Suppressor macrophage (primary cell): ENCODE data around the gene TRIML2.
"Not testable (repeated sequence)": the region's sequence is repeated elsewhere in the genome, so short reads cannot be mapped to it uniquely, and the experiment has no call there.

Experiments used
- DNase-seq, 4 experiments: peaks; one replicate each; pipeline ENCODE4 v3.0.0-alpha.2; 2020 to 2022

TRIML2 gene

DNA sequence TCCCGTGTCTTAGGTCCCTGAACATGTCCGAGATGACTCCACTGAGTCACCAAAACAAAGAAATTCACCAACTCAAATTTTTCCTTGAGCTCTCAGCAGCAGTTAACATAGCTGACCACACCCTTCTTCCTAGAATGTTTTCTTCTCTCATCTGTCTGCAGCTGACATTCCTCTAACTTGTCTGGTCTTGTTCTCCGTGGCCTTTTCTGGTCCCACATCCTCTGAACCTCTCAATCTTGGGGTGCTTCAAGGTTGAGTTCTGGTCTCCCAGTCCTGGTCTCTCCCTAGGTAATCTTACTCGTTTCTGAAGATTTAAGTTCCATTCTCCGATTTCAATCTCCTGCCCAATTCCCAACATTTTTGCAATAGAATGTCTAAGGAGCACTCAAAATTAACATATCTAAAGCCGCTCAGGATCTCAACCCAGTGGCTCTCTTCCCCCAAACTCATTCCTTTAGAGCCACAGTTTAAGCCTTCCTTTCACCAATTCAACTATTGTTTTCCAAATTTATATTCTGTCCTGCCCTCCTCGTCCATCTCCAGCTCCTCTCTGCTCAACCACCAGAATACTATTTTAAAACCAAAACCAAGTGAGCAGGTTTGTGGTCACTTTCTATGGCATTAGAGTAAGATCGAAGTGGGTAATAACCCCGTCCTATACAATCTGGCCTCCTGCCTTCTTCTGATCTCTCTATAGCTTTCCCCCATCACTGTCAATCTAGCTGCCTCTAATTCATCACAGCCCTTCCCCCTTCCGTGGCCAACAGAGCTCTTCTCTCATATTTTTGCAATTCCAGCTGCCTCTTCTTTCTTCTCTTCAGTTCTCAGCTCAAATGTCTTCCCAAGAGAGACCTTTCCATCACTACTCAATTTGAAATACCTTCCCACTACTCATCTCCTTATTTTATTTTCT, 1.2 kb downstream of the TRIML2 start:
- DNase-seq: no peak

- DNase-seq: no peak
Measured at GRCh38 chr4:188106454-188106853, 2.9 kb downstream of the TRIML2 start.

GRCh38 chr4:188092824-188093223, 16.6 kb downstream of the TRIML2 start:
- DNase-seq: no peak

GRCh38 chr4:188086858-188087257, 22.5 kb downstream of the TRIML2 start:
- no peak for DNase-seq

DNA sequence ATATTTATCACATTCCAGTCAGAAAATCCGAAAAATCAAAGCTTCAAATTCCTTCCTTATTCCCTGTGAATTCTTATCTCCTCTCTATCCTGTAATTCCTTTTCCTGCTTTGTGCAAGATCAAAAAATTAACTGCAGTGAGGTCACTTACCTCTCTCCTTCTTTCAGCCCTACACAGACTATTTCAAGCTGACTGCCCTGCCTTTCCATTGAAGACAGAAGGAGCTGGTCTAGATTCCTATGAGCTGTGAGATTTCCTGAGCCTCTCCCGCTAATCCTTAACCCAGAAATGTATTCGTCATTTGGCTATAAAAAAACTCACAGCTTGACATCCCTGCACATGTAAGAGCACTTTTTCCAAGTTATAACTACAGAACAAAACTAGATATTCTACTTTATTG, 26.6 kb downstream of the TRIML2 start:
- no peak for DNase-seq

GRCh38 chr4:188078116-188078515, 31.3 kb downstream of the TRIML2 start:
- no peak for DNase-seq

DNA sequence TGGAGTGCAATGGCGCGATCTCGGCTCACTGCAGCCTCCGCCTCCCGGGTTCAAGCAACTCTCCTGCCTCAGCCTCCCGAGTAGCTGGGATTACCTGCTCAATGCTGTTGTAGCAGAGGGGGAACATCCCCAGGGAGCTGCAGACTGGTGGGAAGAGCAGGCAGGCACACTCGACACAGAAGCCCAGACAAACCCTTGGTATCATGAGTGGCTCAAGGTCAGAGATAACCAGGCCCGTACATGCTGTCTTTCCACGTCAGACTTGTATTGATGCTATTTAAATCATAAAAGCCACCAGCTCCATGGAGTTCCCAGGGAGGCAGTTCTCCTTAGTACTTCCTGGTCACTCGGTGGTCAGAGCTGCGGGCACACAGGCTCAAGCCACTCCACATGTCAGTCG, 33.2 kb downstream of the TRIML2 start:
- DNase-seq: no peak

- no peak for DNase-seq
Measured at GRCh38 chr4:188061083-188061482, 48.3 kb downstream of the TRIML2 start.

GRCh38 chr4:188053302-188053701, 56.1 kb downstream of the TRIML2 start:
- no peak for DNase-seq

DNA sequence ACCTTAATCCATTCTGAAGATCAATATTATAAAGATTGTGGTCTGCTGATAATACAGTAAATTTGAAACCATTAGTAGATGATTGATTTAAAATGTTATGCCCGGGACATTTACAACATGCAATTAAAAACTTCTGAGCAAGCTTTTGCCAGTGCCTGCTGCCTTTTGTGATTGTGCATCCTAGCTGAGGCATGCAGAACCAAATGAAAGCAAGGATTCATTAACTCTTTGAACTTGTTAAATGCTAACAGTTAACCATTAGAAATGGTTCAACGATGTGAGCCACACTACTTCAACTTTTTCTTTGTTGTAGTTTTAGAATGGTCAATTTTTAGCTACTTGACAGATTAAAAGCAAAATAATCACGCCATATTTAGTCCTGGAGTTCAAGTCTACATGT, 62.7 kb downstream of the TRIML2 start:
- no peak for DNase-seq

GRCh38 chr4:188045461-188045860, 63.9 kb downstream of the TRIML2 start:
- not testable (repeated sequence) for DNase-seq

DNA sequence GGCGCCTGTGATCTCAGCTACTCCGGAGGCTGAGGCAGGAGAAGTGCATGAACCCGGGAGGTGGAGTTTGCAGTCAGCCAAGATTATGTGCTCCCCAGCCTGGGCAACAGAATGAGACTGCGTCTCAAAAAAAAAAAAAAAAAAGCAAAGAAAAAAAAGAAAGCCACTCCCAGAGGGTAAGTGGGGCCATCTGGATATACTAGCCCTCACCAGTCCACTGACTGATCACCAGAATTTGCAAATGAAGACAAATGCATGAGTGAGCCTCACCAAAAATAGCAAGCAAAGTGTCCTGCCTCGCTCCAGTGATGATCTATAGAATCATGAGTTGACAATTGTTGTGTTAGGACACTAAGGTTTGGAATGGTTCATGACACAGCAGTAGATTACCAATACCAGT, 66.2 kb downstream of the TRIML2 start:
- DNase-seq: no peak

DNA sequence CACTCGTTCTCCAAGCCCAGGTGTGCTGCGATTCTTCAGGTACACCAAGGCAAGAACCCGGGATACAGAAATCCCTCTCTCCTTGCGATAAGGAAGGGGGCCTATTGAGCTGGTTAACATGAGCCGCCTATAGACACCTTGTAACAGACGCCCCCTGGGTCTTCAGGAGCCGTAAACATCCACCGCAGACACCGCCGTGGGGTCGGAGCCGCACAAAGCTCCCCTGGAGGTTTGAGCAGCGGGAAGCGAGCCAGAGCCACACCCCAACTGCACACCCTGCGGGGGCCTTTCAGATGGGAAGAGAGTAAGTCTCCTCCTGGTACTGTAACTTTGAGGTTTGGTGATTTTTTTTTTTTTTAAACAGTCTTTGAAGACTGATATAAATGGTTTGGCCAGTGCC, 67.2 kb downstream of the TRIML2 start:
- no peak for DNase-seq

GRCh38 chr4:188041721-188042120, 67.7 kb downstream of the TRIML2 start:
- no peak for DNase-seq
